ENCODE results near the gene POU3F4. TPM values are rescaled to one million over a fixed set of nuclear protein-coding genes. Genes with fewer than 3 reads are reported as not detected.

The POU3F4 gene
- polyA plus RNA-seq, 1 donor from 2014 or later = 4.9 TPM

GRCh38 chrX:83501003-83501402 is 7.1 kb upstream of the POU3F4 start:
- no peak overlapping the region for H3K9ac ChIP-seq (ENCODE audit: low read length)
- H3K9me2 ChIP-seq (ENCODE audit: insufficient read depth, low read length) = no peaks in the 10 kb centered on the region
- no peaks in the 10 kb centered on the region for H3K79me2 ChIP-seq (replicated peaks; ENCODE audit: insufficient read depth, low read length)
- H3K4me3 ChIP-seq (ENCODE audit: low read length) = no peak overlapping the region
- no peaks in the 10 kb centered on the region for H3F3A ChIP-seq (ENCODE audit: insufficient read depth, low read length, poor library complexity, severe bottlenecking)
- no peaks in the 10 kb centered on the region for H3K36me3 ChIP-seq (ENCODE audit: insufficient read depth, low read length)
- H3K27ac ChIP-seq (ENCODE audit: low read length) = no peak overlapping the region
- H3K4me2 ChIP-seq (ENCODE audit: low read length) = no peak overlapping the region
- peaks cover 28% of the 10 kb centered on the region for H3K27me3 ChIP-seq (ENCODE audit: insufficient read depth, low read depth, low read length)
- H2AFZ ChIP-seq (ENCODE audit: low read depth, low read length) = no peak overlapping the region
- TF ChIP-seq POLR2AphosphoS5 (IDR thresholded peaks at IDR 0.05) (no peak), CTCF (IDR thresholded peaks at IDR 0.05; ENCODE audit: poor library complexity, severe bottlenecking) (no peak), MXI1 (conservative IDR thresholded peaks at IDR 0.05; ENCODE audit: poor library complexity, severe bottlenecking) (no peak), EZH2 (IDR thresholded peaks at IDR 0.05; ENCODE audit: borderline replicate concordance, insufficient read depth, low read length, poor library complexity, severe bottlenecking) (no peak), REST (IDR thresholded peaks at IDR 0.05; ENCODE audit: borderline replicate concordance) (no peak), SMC3 (conservative IDR thresholded peaks at IDR 0.05; ENCODE audit: poor library complexity) (no peak), EP300 (conservative IDR thresholded peaks at IDR 0.05; ENCODE audit: poor library complexity, severe bottlenecking) (no peak), RAD21 (conservative IDR thresholded peaks at IDR 0.05) (no peak), TAF1 (IDR thresholded peaks at IDR 0.05; ENCODE audit: low read depth) (no peak)
- H3K9me3 ChIP-seq (ENCODE audit: low read length) = no peaks in the 10 kb centered on the region
- no peaks in the 10 kb centered on the region for H4K20me1 ChIP-seq (ENCODE audit: insufficient read depth)

- H3K9ac ChIP-seq (ENCODE audit: low read length) = no peak overlapping the region
- no peaks in the 10 kb centered on the region for H3F3A ChIP-seq (ENCODE audit: insufficient read depth, low read length, poor library complexity, severe bottlenecking)
- peaks cover 31% of the 10 kb centered on the region for H3K27me3 ChIP-seq (ENCODE audit: insufficient read depth, low read depth, low read length)
- TF ChIP-seq TAF1 (IDR thresholded peaks at IDR 0.05; ENCODE audit: low read depth) (no peak), RAD21 (conservative IDR thresholded peaks at IDR 0.05) (no peak), SMC3 (conservative IDR thresholded peaks at IDR 0.05; ENCODE audit: poor library complexity) (no peak), MXI1 (conservative IDR thresholded peaks at IDR 0.05; ENCODE audit: poor library complexity, severe bottlenecking) (no peak), CTCF (IDR thresholded peaks at IDR 0.05; ENCODE audit: poor library complexity, severe bottlenecking) (no peak), EZH2 (IDR thresholded peaks at IDR 0.05; ENCODE audit: borderline replicate concordance, insufficient read depth, low read length, poor library complexity, severe bottlenecking) (no peak), POLR2AphosphoS5 (IDR thresholded peaks at IDR 0.05) (no peak), REST (IDR thresholded peaks at IDR 0.05; ENCODE audit: borderline replicate concordance) (no peak), EP300 (conservative IDR thresholded peaks at IDR 0.05; ENCODE audit: poor library complexity, severe bottlenecking) (no peak)
- H3K4me3 ChIP-seq (ENCODE audit: low read length) = no peak overlapping the region
- no peak overlapping the region for H2AFZ ChIP-seq (ENCODE audit: low read depth, low read length)
- no peak overlapping the region for H3K27ac ChIP-seq (ENCODE audit: low read length)
- H3K9me3 ChIP-seq (ENCODE audit: low read length) = no peaks in the 10 kb centered on the region
- H3K79me2 ChIP-seq (replicated peaks; ENCODE audit: insufficient read depth, low read length) = no peaks in the 10 kb centered on the region
- no peak overlapping the region for H3K4me2 ChIP-seq (ENCODE audit: low read length)
- no peaks in the 10 kb centered on the region for H3K9me2 ChIP-seq (ENCODE audit: insufficient read depth, low read length)
- H3K36me3 ChIP-seq (ENCODE audit: insufficient read depth, low read length) = no peaks in the 10 kb centered on the region
- H4K20me1 ChIP-seq (ENCODE audit: insufficient read depth) = no peaks in the 10 kb centered on the region
These were observed 6.6 kb upstream of the POU3F4 start for GRCh38 chrX:83501530-83501929.

Measured in neural cell (in vitro differentiated cells).